HepG2 (cell line): ENCODE results near the gene RIN3. TPM values are rescaled to one million over a fixed set of nuclear protein-coding genes. Genes with fewer than 3 reads are reported as not detected.

Experiments
- ATAC-seq: fragments of 200-7000 bp; cut with Tn5 transposase; 3 replicates; pipeline ENCODE4 v1.9.1; 2020; ENCODE audit warnings: mild to moderate bottlenecking, moderate library complexity
- BruUV-seq: library from RNA; stranded (reverse); fragments of 400-500 nt; replicated peaks from 2 replicates; lab custom pipeline; 2021; lab: Mats Ljungman, UMichigan
- CTCF ChIA-PET: fragments of 300-600 bp; formaldehyde crosslinking; extraction: SDS; loops from one replicate; lab custom pipeline; 2021; ENCODE audit warnings: low total read pairs, inconsistent platforms, low intra/inter-chr PET ratio; lab: Yijun Ruan, JAX
- POLR2A ChIA-PET: fragments of 350-600 bp; sonication (Branson Sonifier 250); formaldehyde crosslinking; loops from one replicate; lab custom pipeline; 2020; ENCODE audit warnings: antibody characterized with exemption, inconsistent platforms; lab: Yijun Ruan, JAX
- DNase-seq: peaks from one replicate; pipeline ENCODE4 v3.0.0-alpha.2; 2015; ENCODE audit warnings: low spot score
- FAIRE-seq: peaks from 3 replicates; lab custom pipeline; 2011; peaks lifted over from hg19 to GRCh38; lab: Jason Lieb, UNC
- H2AFZ ChIP-seq: one replicate; pipeline ENCODE4 v1.6.1; 2011; ENCODE audit warnings: low read length, inconsistent platforms
- H3K27ac ChIP-seq: fragments of 300-600 bp; 3 replicates; pipeline ENCODE4 v1.8.0; 2011; ENCODE audit warnings: mixed run types, mild to moderate bottlenecking, mixed read lengths, low read length, inconsistent platforms; ENCODE audit not compliant: insufficient read depth; ENCODE audit errors: extremely low read length
- H3K27me3 ChIP-seq, 2 experiments: fragments of 200-600 bp in 1 of 2; 2 replicates in 1 of 2; 3 replicates in 1 of 2; pipeline versions ENCODE4 v1.6.0 to v1.8.0; 2011; ENCODE audit warnings: low read length in 2 of 2, mild to moderate bottlenecking in 2 of 2, moderate library complexity in 2 of 2, inconsistent platforms in 1 of 2; ENCODE audit not compliant: insufficient read depth in 2 of 2, control insufficient read depth in 1 of 2
- H3K36me3 ChIP-seq, 2 experiments: fragments of 200-600 bp in 1 of 2; replicated peaks in 1 of 2; 2 replicates in 1 of 2; 3 replicates in 1 of 2; pipeline versions ENCODE4 v1.5.1 to v1.8.0; 2011; ENCODE audit warnings: low read length in 2 of 2, inconsistent platforms in 1 of 2; ENCODE audit not compliant: insufficient read depth in 2 of 2, control insufficient read depth in 1 of 2
- H3K4me1 ChIP-seq: 2 replicates; pipeline ENCODE4 v1.5.1; 2012; ENCODE audit warnings: low read length, inconsistent platforms; ENCODE audit not compliant: insufficient read depth
- H3K4me2 ChIP-seq: 2 replicates; pipeline ENCODE4 v1.6.0; 2011; ENCODE audit warnings: low read depth, low read length, inconsistent platforms
- H3K4me3 ChIP-seq, 3 experiments: fragments of 200-600 bp in 1 of 3; sonication (generic), shearing (Covaris generic) in 1 of 3; replicated peaks in 1 of 3; 2 replicates each; pipeline ENCODE4 v1.5.1; 2011 to 2016; ENCODE audit warnings: low read length in 3 of 3, inconsistent platforms in 2 of 3, low read depth in 2 of 3, mild to moderate bottlenecking in 2 of 3, control low read depth in 1 of 3, mixed read lengths in 1 of 3; ENCODE audit not compliant: insufficient read depth in 1 of 3
- H3K79me2 ChIP-seq: one replicate; pipeline ENCODE4 v1.6.1; 2011; ENCODE audit warnings: low read length, inconsistent platforms; ENCODE audit not compliant: insufficient read depth
- H3K9ac ChIP-seq: 2 replicates; pipeline ENCODE4 v1.6.0; 2011; ENCODE audit warnings: mild to moderate bottlenecking, low read depth, low read length, inconsistent platforms; ENCODE audit not compliant: insufficient read depth
- H3K9me3 ChIP-seq: 2 replicates; pipeline ENCODE4 v1.5.1; 2012; ENCODE audit warnings: mild to moderate bottlenecking, low read length
- H4K20me1 ChIP-seq: 2 replicates; pipeline ENCODE4 v1.6.0; 2011; ENCODE audit warnings: inconsistent platforms, mild to moderate bottlenecking, low read length, moderate library complexity; ENCODE audit not compliant: insufficient read depth
- GATAD2A ChIP-seq: IDR thresholded peaks from 2 replicates; pipeline ENCODE4 v1.6.1; 2016
- HDAC6 ChIP-seq: fragments of 200-600 bp; sonication (generic); IDR thresholded peaks from 2 replicates; pipeline ENCODE4 v1.7.0; 2017; ENCODE audit warnings: mild to moderate bottlenecking, antibody characterized with exemption, low read length, low read depth
- HNRNPH1 ChIP-seq: fragments of 200-400 bp; formaldehyde crosslinking; optimal IDR thresholded peaks from 2 replicates; pipeline ENCODE3; 2017; ENCODE audit warnings: mild to moderate bottlenecking, low read depth, low read length
- HOXA5 ChIP-seq: sonication (generic); formaldehyde crosslinking; IDR thresholded peaks from 2 replicates; pipeline ENCODE4 v1.4.0; 2020; ENCODE audit warnings: missing genetic modification reagents
- IRX3 ChIP-seq: sonication (generic); formaldehyde crosslinking; IDR thresholded peaks from 2 replicates; pipeline ENCODE4 v1.8.1; 2023; ENCODE audit warnings: mild to moderate bottlenecking, low read depth, missing genetic modification reagents, borderline replicate concordance
- MBNL3 ChIP-seq: fragments of 250-450 bp; sonication (Bioruptor Pico); conservative IDR thresholded peaks from 2 replicates; pipeline ENCODE4 v1.8.0; 2022; ENCODE audit warnings: mild to moderate bottlenecking, inconsistent platforms
- MED13 ChIP-seq: sonication (generic); formaldehyde crosslinking; IDR thresholded peaks from 2 replicates; pipeline ENCODE4 v1.5.0; 2020; ENCODE audit warnings: missing genetic modification reagents
- NFE2L1 ChIP-seq: sonication (generic); formaldehyde crosslinking; IDR thresholded peaks from 2 replicates; pipeline ENCODE4 v1.4.0; 2020; ENCODE audit warnings: missing genetic modification reagents, mild to moderate bottlenecking, borderline replicate concordance
- NFYC ChIP-seq: IDR thresholded peaks from 2 replicates; pipeline ENCODE4 v1.6.1; 2016; ENCODE audit warnings: missing genetic modification reagents, missing compliant biosample characterization
- RFX3 ChIP-seq: IDR thresholded peaks from 2 replicates; pipeline ENCODE4 v1.6.1; 2016; ENCODE audit warnings: missing biosample characterization, missing genetic modification reagents
- RORA ChIP-seq: sonication (generic); formaldehyde crosslinking; IDR thresholded peaks from 2 replicates; pipeline ENCODE4 v1.5.0; 2020; ENCODE audit warnings: mild to moderate bottlenecking, missing genetic modification reagents, moderate library complexity
- TARDBP ChIP-seq: sonication (generic); formaldehyde crosslinking; IDR thresholded peaks from 2 replicates; pipeline ENCODE4 v1.8.0; 2022; ENCODE audit warnings: mild to moderate bottlenecking, missing genetic modification reagents
- TOPORS ChIP-seq: sonication (generic); formaldehyde crosslinking; IDR thresholded peaks from 2 replicates; pipeline ENCODE4 v1.8.0; 2023; ENCODE audit warnings: mild to moderate bottlenecking, missing genetic modification reagents
- ZBTB14 ChIP-seq: sonication (generic); formaldehyde crosslinking; IDR thresholded peaks from 2 replicates; pipeline ENCODE4 v1.4.0; 2020; ENCODE audit warnings: missing genetic modification reagents
- ZBTB8A ChIP-seq: sonication (generic); formaldehyde crosslinking; IDR thresholded peaks from 2 replicates; pipeline ENCODE4 v1.4.0; 2020; ENCODE audit warnings: mild to moderate bottlenecking, low read depth, missing genetic modification reagents, borderline replicate concordance
- ZNF18 ChIP-seq: sonication (generic); formaldehyde crosslinking; IDR thresholded peaks from 2 replicates; pipeline ENCODE4 v1.8.0; 2022; ENCODE audit warnings: mild to moderate bottlenecking, missing genetic modification reagents; ENCODE audit not compliant: insufficient replicate concordance
- ZNF253 ChIP-seq: sonication (generic); formaldehyde crosslinking; IDR thresholded peaks from 2 replicates; pipeline ENCODE4 v1.8.0; 2022; ENCODE audit warnings: mild to moderate bottlenecking, missing genetic modification reagents, borderline replicate concordance
- ZNF382 ChIP-seq: sonication (generic); formaldehyde crosslinking; IDR thresholded peaks from 2 replicates; pipeline ENCODE4 v1.5.0; 2020; ENCODE audit warnings: missing genetic modification reagents, mild to moderate bottlenecking, borderline replicate concordance
- ZNF607 ChIP-seq: sonication (generic); formaldehyde crosslinking; IDR thresholded peaks from 2 replicates; pipeline ENCODE4 v1.5.1; 2020; ENCODE audit warnings: missing genetic modification reagents, mild to moderate bottlenecking, borderline replicate concordance
- ZNF691 ChIP-seq: sonication (generic); formaldehyde crosslinking; IDR thresholded peaks from 2 replicates; pipeline ENCODE4 v1.4.0; 2020; ENCODE audit warnings: missing genetic modification reagents, low read depth, mild to moderate bottlenecking, borderline replicate concordance
- ZNF790 ChIP-seq: sonication (generic); formaldehyde crosslinking; IDR thresholded peaks from 2 replicates; pipeline ENCODE4 v1.8.0; 2022; ENCODE audit warnings: missing genetic modification reagents, mild to moderate bottlenecking, borderline replicate concordance
- WGBS: methylation state at CpG from one replicate; pipeline ENCODE4 v1.1.6; 2017; ENCODE audit warnings: low lambda C conversion rate; 5-methylcytosine and 5-hydroxymethylcytosine counted together
- in situ Hi-C: cut with HindIII; loops from 2 replicates; pipeline ENCODE4 v1.10.0; 2017; ENCODE audit warnings: low pct_unique_long_range_greater_than_20kb; ENCODE audit not compliant: extremely low pct_ligation_motif_present
- intact Hi-C: fragments of 100-400 bp; cut with micrococcal nuclease; formaldehyde crosslinking; loops from one replicate; pipeline ENCODE4 v1.10.0; 2022; ENCODE audit not compliant: unreplicated experiment
- polyA plus RNA-seq, 8 experiments: library from polyadenylated mRNA; depleted of rRNA in 3 of 8; stranded (reverse) in 7 of 8; unstranded in 1 of 8; fragments of >200 nt; fragmentation: Illumina TruSeq in 4 of 8; extraction: Trizol in 4 of 8; gene quantifications; 2 replicates each; pipeline versions ENCODE4 v1.2.1 to v1.2.3, GENCODE V29; 2011 to 2016; ENCODE audit warnings: low read depth in 4 of 8, missing spikeins in 1 of 8, mixed read lengths in 1 of 8; ENCODE audit not compliant: insufficient read depth in 1 of 8
- total RNA-seq, 5 experiments: library from RNA; depleted of rRNA; stranded (reverse); fragments of >200 nt; fragmentation: Illumina TruSeq; extraction: Trizol; gene quantifications; 2 replicates each; pipeline ENCODE4 v1.2.3, GENCODE V29; 2016; ENCODE audit warnings: low read depth in 1 of 5

The RIN3 gene
- total and polyA plus RNA-seq, 2 of the 13 experiments (the other 11 are each of a cell fraction or from before 2014, with no cell fraction given), result 2.3 to 3.6 TPM

GRCh38 chr14:92719421-92719820 lies 205.8 kb downstream of the RIN3 start (continued):
- TF ChIP-seq NFYC (CRISPR knock-in tag), result no peak
- TF ChIP-seq HDAC6, result no peak
- TF ChIP-seq MBNL3 (CRISPR knock-in tag), result no peak
- no peak for TF ChIP-seq ZNF18 (CRISPR knock-in tag)
- no peak for TF ChIP-seq ZNF382 (CRISPR knock-in tag)
- no peak for TF ChIP-seq HNRNPH1
- TF ChIP-seq MED13, result no peak
- no peak for TF ChIP-seq ZNF790
- no peak for TF ChIP-seq HOXA5 (CRISPR knock-in tag)
- no peak for TF ChIP-seq ZNF691
- TF ChIP-seq GATAD2A (CRISPR knock-in tag), result no peak
- no peak for TF ChIP-seq ZNF253 (CRISPR knock-in tag)

- H4K20me1 ChIP-seq, result no peaks in the 10 kb centered on the region
- ATAC-seq, result no peak
- H3K79me2 ChIP-seq, result no peaks in the 10 kb centered on the region
- no peaks in the 10 kb centered on the region for H3K9me3 ChIP-seq
- H3K4me3 ChIP-seq, result no peak overlapping the region
- peaks cover 13% of the 10 kb centered on the region for H3K4me1 ChIP-seq
- POLR2A ChIA-PET, result no interaction called here
- FAIRE-seq, result no peak
- no peak overlapping the region for H3K9ac ChIP-seq
- BruUV-seq, result no TSS peak
- DNase-seq, result no peak
- H3K27me3 ChIP-seq, result no peaks in the 10 kb centered on the region
- CTCF ChIA-PET, result no interaction called here
- intact Hi-C loops (no loop called here), in situ Hi-C loops (no loop called here)
- H3K27ac ChIP-seq, result no peak overlapping the region
- no peaks in the 10 kb centered on the region; a peak in 1 of 5 replicates for H3K36me3 ChIP-seq
- WGBS, result 84% methylated on average over 5 of the region's 5 CpGs
- no peak overlapping the region for H2AFZ ChIP-seq
- no peak overlapping the region for H3K4me2 ChIP-seq
- no peak for TF ChIP-seq NFE2L1 (CRISPR knock-in tag)
- TF ChIP-seq ZBTB8A (CRISPR knock-in tag), result no peak
- no peak for TF ChIP-seq TARDBP (CRISPR knock-in tag)
- no peak for TF ChIP-seq RFX3
- TF ChIP-seq ZNF18 (CRISPR knock-in tag), result no peak
- TF ChIP-seq RORA (CRISPR knock-in tag), result no peak
- TF ChIP-seq ZBTB14, result no peak
- TF ChIP-seq IRX3 (CRISPR knock-in tag), result no peak
- TF ChIP-seq TOPORS (CRISPR knock-in tag), result no peak
- no peak for TF ChIP-seq ZNF607
Observed at GRCh38 chr14:92719890-92720323, 206.3 kb downstream of the RIN3 start.
